HL-60 (cell line): ENCODE data around the gene RABGEF1.
"Not testable (repeated sequence)": the region's sequence is repeated elsewhere in the genome, so short reads cannot be mapped to it uniquely, and the experiment has no call there.

Experiments
- CTCF ChIP-seq: IDR thresholded peaks from one replicate; pipeline ENCODE4 v1.5.1; 2011; ENCODE audit warnings: low read length, control low read depth, inconsistent platforms; ENCODE audit not compliant: insufficient read depth
- GABPA ChIP-seq: IDR thresholded peaks from 2 replicates; pipeline ENCODE4 v1.6.1; 2012; ENCODE audit warnings: low read depth
- POLR2AphosphoS5 ChIP-seq: IDR thresholded peaks from 2 replicates; pipeline ENCODE4 v1.6.1; 2012; ENCODE audit warnings: low read depth

GRCh38 chr7:66773744-66774143, 33.2 kb downstream of the RABGEF1 start:
- not testable (repeated sequence) for TF ChIP-seq CTCF, POLR2AphosphoS5, GABPA
